Measurements from ENCODE around the gene EPO. TPM values are rescaled to one million over a fixed set of nuclear protein-coding genes. Genes with fewer than 3 reads are reported as not detected.
"Not testable (repeated sequence)": the region's sequence is repeated elsewhere in the genome, so short reads cannot be mapped to it uniquely, and the experiment has no call there.

EPO gene
- total RNA-seq, 4 donors from 2014 or later = not detected

DNA sequence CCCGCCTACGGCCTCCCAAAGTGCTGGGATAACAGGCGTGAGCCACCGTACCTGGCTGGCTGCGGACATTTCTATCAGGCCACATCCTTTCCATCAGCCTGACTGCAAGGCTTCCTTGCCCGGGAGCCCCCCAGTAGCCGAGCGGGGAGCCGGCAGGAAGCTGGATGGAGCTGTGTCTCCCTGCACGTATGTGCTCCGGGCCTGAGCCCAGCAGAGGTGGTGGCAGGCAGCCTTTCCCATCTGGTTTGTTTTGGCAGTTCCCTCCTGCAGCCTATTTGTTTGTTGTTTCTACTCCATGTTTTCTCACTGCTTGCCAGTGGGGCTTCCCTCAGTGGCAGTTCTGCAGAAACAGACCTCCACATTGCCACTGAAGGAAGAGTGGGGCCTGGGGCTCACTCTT is 8.9 kb upstream of the EPO start:
- TF ChIP-seq POLR2A (IDR thresholded peaks at IDR 0.05) (no peak), EP300 (IDR thresholded peaks at IDR 0.05; ENCODE audit: low read depth) (no peak), POLR2AphosphoS5 (IDR thresholded peaks at IDR 0.05) (no peak)
- TF ChIP-seq, protein P1, sequence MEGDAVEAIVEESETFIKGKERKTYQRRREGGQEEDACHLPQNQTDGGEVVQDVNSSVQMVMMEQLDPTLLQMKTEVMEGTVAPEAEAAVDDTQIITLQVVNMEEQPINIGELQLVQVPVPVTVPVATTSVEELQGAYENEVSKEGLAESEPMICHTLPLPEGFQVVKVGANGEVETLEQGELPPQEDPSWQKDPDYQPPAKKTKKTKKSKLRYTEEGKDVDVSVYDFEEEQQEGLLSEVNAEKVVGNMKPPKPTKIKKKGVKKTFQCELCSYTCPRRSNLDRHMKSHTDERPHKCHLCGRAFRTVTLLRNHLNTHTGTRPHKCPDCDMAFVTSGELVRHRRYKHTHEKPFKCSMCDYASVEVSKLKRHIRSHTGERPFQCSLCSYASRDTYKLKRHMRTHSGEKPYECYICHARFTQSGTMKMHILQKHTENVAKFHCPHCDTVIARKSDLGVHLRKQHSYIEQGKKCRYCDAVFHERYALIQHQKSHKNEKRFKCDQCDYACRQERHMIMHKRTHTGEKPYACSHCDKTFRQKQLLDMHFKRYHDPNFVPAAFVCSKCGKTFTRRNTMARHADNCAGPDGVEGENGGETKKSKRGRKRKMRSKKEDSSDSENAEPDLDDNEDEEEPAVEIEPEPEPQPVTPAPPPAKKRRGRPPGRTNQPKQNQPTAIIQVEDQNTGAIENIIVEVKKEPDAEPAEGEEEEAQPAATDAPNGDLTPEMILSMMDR (IDR thresholded peaks at IDR 0.05) = no peak
- H3K4me1 ChIP-seq = peaks cover 7 to 14% (median 9%) of the 10 kb centered on the region in 4 donors
- intact Hi-C loops (cut with DNase I; ENCODE audit: low total_unique reads) (no loop called here), in situ Hi-C loops (cut with MboI; ENCODE audit: low pct_ligation_motif_present in 1 of 4, low pct_unique_long_range_greater_than_20kb in 1 of 4, low sequenced_read_pairs in 3 of 4) (loop anchor here in 2 of 4 donors (25.0 kb wide), 2 partner anchors 151 to 249 kb away; partner anchors contain the start of genes SLC12A9 (in 1 of the 2), SPACDR (in 1 of the 2) and TRIP6 (in 1 of the 2))
- WGBS, 2 donors (ENCODE audit: low coverage in 1 of 2) = 85 to 100% methylated on average over 2 to 11 of the region's 11 CpGs
- no peak overlapping the region for H3K27ac ChIP-seq
- DNase-seq = no peak
- no peak overlapping the region for H3K4me3 ChIP-seq
- no peaks in the 10 kb centered on the region for H3K27me3 ChIP-seq
- no peaks in the 10 kb centered on the region for H3K9me3 ChIP-seq
- no peaks in the 10 kb centered on the region for H3K36me3 ChIP-seq

DNA sequence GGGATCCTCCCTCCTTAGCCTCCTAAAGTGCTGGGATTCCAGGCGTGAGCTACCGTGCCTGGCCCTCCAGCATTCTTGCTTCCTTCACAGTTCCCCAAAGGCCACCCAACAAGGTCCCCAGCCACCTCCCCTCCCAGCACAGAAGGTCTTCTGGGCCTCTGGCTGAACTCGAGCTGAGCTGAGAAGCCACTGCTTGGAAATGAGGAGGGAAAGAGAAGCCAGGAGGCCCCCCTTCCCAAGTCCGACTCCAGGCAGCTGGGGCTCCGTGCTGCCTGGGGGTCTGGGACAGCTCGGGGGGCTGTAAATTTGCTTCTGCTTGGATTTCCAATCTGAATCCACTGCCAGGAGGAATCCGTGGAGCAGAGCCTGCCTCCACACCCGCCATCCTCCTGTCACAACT is 5.5 kb upstream of the EPO start:
- H3K27ac ChIP-seq = no peak overlapping the region
- 65% methylated on average over 8 of the region's 8 CpGs; no CpG with 5 or more reads in 1 of the 2 donors for WGBS, 2 donors (ENCODE audit: low coverage in 1 of 2)
- intact Hi-C loops (cut with DNase I; ENCODE audit: low total_unique reads) = no loop called here
- H3K4me3 ChIP-seq = no peak overlapping the region
- H3K9me3 ChIP-seq = no peaks in the 10 kb centered on the region
- in situ Hi-C loops (cut with MboI; ENCODE audit: low pct_ligation_motif_present in 1 of 4, low pct_unique_long_range_greater_than_20kb in 1 of 4, low sequenced_read_pairs in 3 of 4) = loop anchor here in 2 of 4 donors (25.0 kb wide), 2 partner anchors 148 to 252 kb away; partner anchors contain the start of genes SLC12A9 (in 1 of the 2), SPACDR (in 1 of the 2) and TRIP6 (in 1 of the 2)
- peaks cover 9% of the 10 kb centered on the region for H3K27me3 ChIP-seq
- H3K4me1 ChIP-seq = peaks cover 0 to 6% (median under 1%) of the 10 kb centered on the region in 4 donors
- no peak for DNase-seq
- TF ChIP-seq POLR2A (IDR thresholded peaks at IDR 0.05) = no peak
- TF ChIP-seq, protein P1 (IDR thresholded peaks at IDR 0.05) = no peak
- no peak for TF ChIP-seq EP300 (IDR thresholded peaks at IDR 0.05; ENCODE audit: low read depth)
- no peak for TF ChIP-seq POLR2AphosphoS5 (IDR thresholded peaks at IDR 0.05)
- no peaks in the 10 kb centered on the region for H3K36me3 ChIP-seq

DNA sequence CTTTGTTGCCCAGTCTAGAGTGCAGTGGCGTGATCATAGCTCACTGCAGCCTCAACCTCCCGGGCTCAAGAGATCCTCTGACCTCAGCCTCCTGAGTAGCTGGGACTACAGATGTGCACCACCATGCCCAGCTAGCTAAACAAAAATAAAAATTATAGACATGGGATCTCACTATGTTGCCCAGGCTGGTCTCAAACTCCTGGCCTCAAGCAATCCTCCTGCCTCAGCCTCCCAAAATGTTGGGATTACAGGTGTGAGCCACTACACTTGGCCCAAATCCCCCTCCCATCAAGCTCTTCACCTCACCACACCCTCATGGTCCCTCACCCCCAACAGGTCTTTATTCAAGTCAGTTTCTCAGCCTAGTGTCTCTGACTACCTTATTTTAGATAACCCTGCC is 3.2 kb upstream of the EPO start:
- H3K36me3 ChIP-seq; DNase-seq; H3K27ac ChIP-seq; H3K4me3 ChIP-seq; intact Hi-C loops (cut with DNase I; ENCODE audit: low total_unique reads); H3K9me3 ChIP-seq: not testable (repeated sequence)
- in situ Hi-C loops (cut with MboI; ENCODE audit: low pct_ligation_motif_present in 1 of 4, low pct_unique_long_range_greater_than_20kb in 1 of 4, low sequenced_read_pairs in 3 of 4) = loop anchor here in 2 of 4 donors (25.0 kb wide), 2 partner anchors 145 to 255 kb away; partner anchors contain the start of genes SLC12A9 (in 1 of the 2), SPACDR (in 1 of the 2) and TRIP6 (in 1 of the 2)
- H3K4me1 ChIP-seq = peaks cover 8 to 18% (median 10%) of the 10 kb centered on the region in 4 donors
- H3K27me3 ChIP-seq = peaks cover 33% of the 10 kb centered on the region
- WGBS, 2 donors (ENCODE audit: low coverage in 1 of 2) = 93% methylated on average over 2 of the region's 2 CpGs; no CpG with 5 or more reads in 1 of the 2 donors

DNA sequence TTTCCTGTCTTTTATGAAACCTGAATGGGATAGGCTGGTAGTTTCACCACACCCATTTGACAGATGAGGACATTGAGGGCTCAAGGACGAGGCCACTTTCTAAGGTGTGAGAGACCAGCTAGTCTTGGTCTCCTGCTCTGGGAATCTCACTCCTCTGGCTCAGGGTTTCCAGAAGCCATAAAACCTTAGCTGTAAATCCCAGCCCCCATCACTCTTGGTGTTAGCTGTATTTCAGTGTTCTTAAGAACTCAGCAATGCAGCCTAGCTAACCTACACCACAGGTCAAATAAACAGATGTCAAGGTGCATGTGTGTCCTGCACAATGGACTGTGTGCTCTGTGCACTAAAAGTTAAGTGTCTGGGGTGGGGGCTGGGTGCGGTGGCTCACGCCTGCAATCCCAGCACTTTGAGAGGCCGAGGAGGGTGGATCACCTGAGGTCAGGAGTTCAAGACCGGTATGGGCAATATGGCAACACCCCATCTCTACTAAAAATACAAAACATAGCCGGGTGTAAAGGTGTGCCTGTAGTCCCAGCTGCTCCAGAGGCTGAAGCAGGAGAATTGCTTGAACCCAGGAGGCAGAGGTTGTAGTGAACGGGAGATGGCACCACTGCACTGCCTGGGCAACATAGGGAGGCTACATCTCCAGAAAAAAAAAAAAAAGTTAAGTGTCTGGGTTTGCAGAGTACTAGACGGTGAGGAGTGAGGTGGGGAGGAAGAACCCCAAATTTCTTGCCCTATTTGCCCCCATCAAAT is 567 bp upstream of the EPO start:
- H3K4me1 ChIP-seq = peaks cover 8 to 18% (median 10%) of the 10 kb centered on the region in 4 donors
- no peaks in the 10 kb centered on the region for H3K9me3 ChIP-seq
- H3K4me3 ChIP-seq = no peak overlapping the region
- H3K27ac ChIP-seq = no peak overlapping the region
- intact Hi-C loops (cut with DNase I; ENCODE audit: low total_unique reads) (no loop called here), in situ Hi-C loops (cut with MboI; ENCODE audit: low pct_ligation_motif_present in 1 of 4, low pct_unique_long_range_greater_than_20kb in 1 of 4, low sequenced_read_pairs in 3 of 4) (loop anchor here in 2 of 4 donors (25.0 kb wide), 2 partner anchors 143 to 257 kb away; partner anchors contain the start of genes SLC12A9 (in 1 of the 2), SPACDR (in 1 of the 2) and TRIP6 (in 1 of the 2))
- WGBS, 2 donors (ENCODE audit: low coverage in 1 of 2) = 16 to 30% methylated on average over 5 to 8 of the region's 8 CpGs
- TF ChIP-seq, protein P1 (IDR thresholded peaks at IDR 0.05) = peak in 1 of 5 experiments; percentile 9
- no peak for TF ChIP-seq EP300 (IDR thresholded peaks at IDR 0.05; ENCODE audit: low read depth)
- peaks cover 59% of the 10 kb centered on the region for H3K27me3 ChIP-seq
- H3K36me3 ChIP-seq = no peaks in the 10 kb centered on the region
- DNase-seq = peak; percentile 40

Data from transverse colon (tissue), 4 donors.